ENCODE measurements around the gene REN. TPM values are rescaled to one million over a fixed set of nuclear protein-coding genes. Genes with fewer than 3 reads are reported as not detected.

The REN gene
- polyA plus RNA-seq, 1 donor from 2014 or later, result not detected

GRCh38 chr1:204202481-204202880 lies 36.3 kb upstream of the REN start:
- no peak overlapping the region for H3K4me3 ChIP-seq (ENCODE audit: low read length)
- no peaks in the 10 kb centered on the region for H3K9me2 ChIP-seq (ENCODE audit: insufficient read depth, low read length)
- peaks cover 5% of the 10 kb centered on the region for H3K27me3 ChIP-seq (ENCODE audit: insufficient read depth, low read depth, low read length)
- no peaks in the 10 kb centered on the region for H4K20me1 ChIP-seq (ENCODE audit: insufficient read depth)
- H3K4me2 ChIP-seq (ENCODE audit: low read length), result no peak overlapping the region
- H3F3A ChIP-seq (ENCODE audit: insufficient read depth, low read length, poor library complexity, severe bottlenecking), result no peaks in the 10 kb centered on the region
- no peak overlapping the region for H3K9ac ChIP-seq (ENCODE audit: low read length)
- no peak overlapping the region for H2AFZ ChIP-seq (ENCODE audit: low read depth, low read length)
- no peak overlapping the region for H3K27ac ChIP-seq (ENCODE audit: low read length)
- H3K9me3 ChIP-seq (ENCODE audit: low read length), result no peaks in the 10 kb centered on the region
- no peak for TF ChIP-seq RAD21 (conservative IDR thresholded peaks at IDR 0.05)
- no peak for TF ChIP-seq POLR2AphosphoS5 (IDR thresholded peaks at IDR 0.05)
- no peak for TF ChIP-seq SMC3 (conservative IDR thresholded peaks at IDR 0.05; ENCODE audit: poor library complexity)
- no peak for TF ChIP-seq EP300 (conservative IDR thresholded peaks at IDR 0.05; ENCODE audit: poor library complexity, severe bottlenecking)
- no peak for TF ChIP-seq TAF1 (IDR thresholded peaks at IDR 0.05; ENCODE audit: low read depth)
- no peak for TF ChIP-seq MXI1 (conservative IDR thresholded peaks at IDR 0.05; ENCODE audit: poor library complexity, severe bottlenecking)
- no peak for TF ChIP-seq EZH2 (IDR thresholded peaks at IDR 0.05; ENCODE audit: borderline replicate concordance, insufficient read depth, low read length, poor library complexity, severe bottlenecking)
- no peak for TF ChIP-seq REST (IDR thresholded peaks at IDR 0.05; ENCODE audit: borderline replicate concordance)
- TF ChIP-seq, protein P1, sequence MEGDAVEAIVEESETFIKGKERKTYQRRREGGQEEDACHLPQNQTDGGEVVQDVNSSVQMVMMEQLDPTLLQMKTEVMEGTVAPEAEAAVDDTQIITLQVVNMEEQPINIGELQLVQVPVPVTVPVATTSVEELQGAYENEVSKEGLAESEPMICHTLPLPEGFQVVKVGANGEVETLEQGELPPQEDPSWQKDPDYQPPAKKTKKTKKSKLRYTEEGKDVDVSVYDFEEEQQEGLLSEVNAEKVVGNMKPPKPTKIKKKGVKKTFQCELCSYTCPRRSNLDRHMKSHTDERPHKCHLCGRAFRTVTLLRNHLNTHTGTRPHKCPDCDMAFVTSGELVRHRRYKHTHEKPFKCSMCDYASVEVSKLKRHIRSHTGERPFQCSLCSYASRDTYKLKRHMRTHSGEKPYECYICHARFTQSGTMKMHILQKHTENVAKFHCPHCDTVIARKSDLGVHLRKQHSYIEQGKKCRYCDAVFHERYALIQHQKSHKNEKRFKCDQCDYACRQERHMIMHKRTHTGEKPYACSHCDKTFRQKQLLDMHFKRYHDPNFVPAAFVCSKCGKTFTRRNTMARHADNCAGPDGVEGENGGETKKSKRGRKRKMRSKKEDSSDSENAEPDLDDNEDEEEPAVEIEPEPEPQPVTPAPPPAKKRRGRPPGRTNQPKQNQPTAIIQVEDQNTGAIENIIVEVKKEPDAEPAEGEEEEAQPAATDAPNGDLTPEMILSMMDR (IDR thresholded peaks at IDR 0.05; ENCODE audit: poor library complexity, severe bottlenecking), result no peak
- H3K36me3 ChIP-seq (ENCODE audit: insufficient read depth, low read length), result no peaks in the 10 kb centered on the region
- H3K79me2 ChIP-seq (replicated peaks; ENCODE audit: insufficient read depth, low read length), result no peaks in the 10 kb centered on the region

GRCh38 chr1:204201348-204202040 lies 35.4 kb upstream of the REN start:
- H4K20me1 ChIP-seq (ENCODE audit: insufficient read depth), result no peaks in the 10 kb centered on the region
- no peak overlapping the region for H3K9ac ChIP-seq (ENCODE audit: low read length)
- no peaks in the 10 kb centered on the region for H3K9me2 ChIP-seq (ENCODE audit: insufficient read depth, low read length)
- no peaks in the 10 kb centered on the region for H3K36me3 ChIP-seq (ENCODE audit: insufficient read depth, low read length)
- TF ChIP-seq RAD21 (conservative IDR thresholded peaks at IDR 0.05) (no peak), MXI1 (conservative IDR thresholded peaks at IDR 0.05; ENCODE audit: poor library complexity, severe bottlenecking) (no peak), EZH2 (IDR thresholded peaks at IDR 0.05; ENCODE audit: borderline replicate concordance, insufficient read depth, low read length, poor library complexity, severe bottlenecking) (no peak), POLR2AphosphoS5 (IDR thresholded peaks at IDR 0.05) (no peak)
- H3K27ac ChIP-seq (ENCODE audit: low read length), result no peak overlapping the region
- H3K9me3 ChIP-seq (ENCODE audit: low read length), result no peaks in the 10 kb centered on the region
- no peak overlapping the region for H3K4me3 ChIP-seq (ENCODE audit: low read length)
- H3K79me2 ChIP-seq (replicated peaks; ENCODE audit: insufficient read depth, low read length), result no peaks in the 10 kb centered on the region
- H3K4me2 ChIP-seq (ENCODE audit: low read length), result no peak overlapping the region
- no peak overlapping the region for H2AFZ ChIP-seq (ENCODE audit: low read depth, low read length)
- peaks cover under 1% of the 10 kb centered on the region for H3K27me3 ChIP-seq (ENCODE audit: insufficient read depth, low read depth, low read length)
- no peaks in the 10 kb centered on the region for H3F3A ChIP-seq (ENCODE audit: insufficient read depth, low read length, poor library complexity, severe bottlenecking)

Data from neural cell (in vitro differentiated cells).